Neural cell (in vitro differentiated cells): Measurements from ENCODE around the gene TOPBP1. TPM values are rescaled to one million over a fixed set of nuclear protein-coding genes. Genes with fewer than 3 reads are reported as not detected.

Source experiments
- H2AFZ ChIP-seq: fragments of 200-600, 300-800 bp; sonication (generic), shearing (Covaris generic); 2 replicates; pipeline ENCODE4 v1.6.0; 2014; ENCODE audit warnings: low read depth, mild to moderate bottlenecking, antibody characterized with exemption, low read length, moderate library complexity
- H3F3A ChIP-seq: fragments of 200-600 bp; shearing (Covaris generic); 2 replicates; pipeline ENCODE4 v1.6.1; 2016; ENCODE audit warnings: mild to moderate bottlenecking, moderate library complexity, mixed read lengths, antibody characterized with exemption, low read length; ENCODE audit not compliant: insufficient read depth, poor library complexity, severe bottlenecking
- H3K27ac ChIP-seq: fragments of 200-600, 300-800 bp; sonication (generic), shearing (Covaris generic); 2 replicates; pipeline ENCODE4 v1.5.1; 2014; ENCODE audit warnings: mild to moderate bottlenecking, low read length, moderate library complexity
- H3K27me3 ChIP-seq: fragments of 300-800, 200-600 bp; sonication (generic), shearing (Covaris generic); 2 replicates; pipeline ENCODE4 v1.6.0; 2014; ENCODE audit warnings: mild to moderate bottlenecking, low read depth, low read length, moderate library complexity; ENCODE audit not compliant: insufficient read depth
- H3K36me3 ChIP-seq: fragments of 300-800, 200-600 bp; sonication (generic), shearing (Covaris generic); 2 replicates; pipeline ENCODE4 v1.5.1; 2014; ENCODE audit warnings: mild to moderate bottlenecking, antibody characterized with exemption, low read length, moderate library complexity; ENCODE audit not compliant: insufficient read depth
- H3K4me2 ChIP-seq: fragments of 300-800, 200-600 bp; sonication (generic), shearing (Covaris generic); 2 replicates; pipeline ENCODE4 v1.6.0; 2014; ENCODE audit warnings: mild to moderate bottlenecking, low read length
- H3K4me3 ChIP-seq: fragments of 300-800, 200-600 bp; sonication (generic), shearing (Covaris generic); 2 replicates; pipeline ENCODE4 v1.5.1; 2014; ENCODE audit warnings: mild to moderate bottlenecking, low read length, moderate library complexity
- H3K79me2 ChIP-seq: fragments of 200-600 bp; shearing (Covaris generic); replicated peaks from 2 replicates; pipeline ENCODE4 v1.6.0; 2014; ENCODE audit warnings: mild to moderate bottlenecking, low read length, moderate library complexity; ENCODE audit not compliant: insufficient read depth
- H3K9ac ChIP-seq: fragments of 300-800, 200-600 bp; sonication (generic), shearing (Covaris generic); 2 replicates; pipeline ENCODE4 v1.6.1; 2016; ENCODE audit warnings: mild to moderate bottlenecking, low read length, mixed read lengths
- H3K9me2 ChIP-seq: fragments of 200-600 bp; shearing (Covaris generic); 2 replicates; pipeline ENCODE4 v1.6.1; 2016; ENCODE audit warnings: mild to moderate bottlenecking, low read length, mixed read lengths; ENCODE audit not compliant: insufficient read depth
- H3K9me3 ChIP-seq: fragments of 200-600, 300-800 bp; sonication (generic), shearing (Covaris generic); 2 replicates; pipeline ENCODE4 v1.6.1; 2016; ENCODE audit warnings: mild to moderate bottlenecking, mixed run types, low read length, moderate library complexity, mixed read lengths
- H4K20me1 ChIP-seq: fragments of 200-600 bp; shearing (Covaris generic); 2 replicates; pipeline ENCODE4 v1.6.1; 2016; ENCODE audit warnings: mild to moderate bottlenecking, mixed run types; ENCODE audit not compliant: insufficient read depth
- CTCF ChIP-seq: fragments of 450-650 bp; IDR thresholded peaks from 2 replicates; pipeline ENCODE4 v1.5.1; 2014; ENCODE audit warnings: antibody characterized with exemption, mild to moderate bottlenecking, moderate library complexity; ENCODE audit not compliant: poor library complexity, severe bottlenecking
- EP300 ChIP-seq: fragments of 450-650 bp; conservative IDR thresholded peaks from 2 replicates; pipeline ENCODE4 v1.6.1; 2014; ENCODE audit warnings: antibody characterized with exemption, mild to moderate bottlenecking, moderate library complexity; ENCODE audit not compliant: poor library complexity, severe bottlenecking
- EZH2 ChIP-seq: fragments of 200-600, 300-800 bp; shearing (Covaris generic), sonication (generic); IDR thresholded peaks from 2 replicates; pipeline ENCODE4 v1.6.1; 2014; ENCODE audit warnings: antibody characterized with exemption, low read length, borderline replicate concordance, mild to moderate bottlenecking; ENCODE audit not compliant: insufficient read depth, poor library complexity, severe bottlenecking
- MXI1 ChIP-seq: fragments of 450-650 bp; conservative IDR thresholded peaks from 2 replicates; pipeline ENCODE4 v1.6.1; 2014; ENCODE audit warnings: antibody characterized with exemption, mild to moderate bottlenecking; ENCODE audit not compliant: poor library complexity, severe bottlenecking
- POLR2AphosphoS5 ChIP-seq: IDR thresholded peaks from 2 replicates; pipeline ENCODE4 v1.6.1; 2012
- RAD21 ChIP-seq: fragments of 450-650 bp; conservative IDR thresholded peaks from 2 replicates; pipeline ENCODE4 v1.6.1; 2014; ENCODE audit warnings: antibody characterized with exemption, mild to moderate bottlenecking, moderate library complexity
- REST ChIP-seq: IDR thresholded peaks from 2 replicates; pipeline ENCODE4 v1.6.1; 2012; ENCODE audit warnings: borderline replicate concordance
- SMC3 ChIP-seq: fragments of 450-650 bp; conservative IDR thresholded peaks from 2 replicates; pipeline ENCODE4 v1.6.1; 2014; ENCODE audit warnings: antibody characterized with exemption, mild to moderate bottlenecking, moderate library complexity; ENCODE audit not compliant: poor library complexity
- TAF1 ChIP-seq: IDR thresholded peaks from 2 replicates; pipeline ENCODE4 v1.6.1; 2012; ENCODE audit warnings: low read depth
- polyA plus RNA-seq: library from polyadenylated mRNA; depleted of rRNA; stranded (reverse); fragments of >200 nt; gene quantifications from 2 replicates; pipeline ENCODE4 v1.2.3, GENCODE V29; 2014

The TOPBP1 gene
- polyA plus RNA-seq, 1 donor from 2014 or later, result 46.6 TPM

DNA sequence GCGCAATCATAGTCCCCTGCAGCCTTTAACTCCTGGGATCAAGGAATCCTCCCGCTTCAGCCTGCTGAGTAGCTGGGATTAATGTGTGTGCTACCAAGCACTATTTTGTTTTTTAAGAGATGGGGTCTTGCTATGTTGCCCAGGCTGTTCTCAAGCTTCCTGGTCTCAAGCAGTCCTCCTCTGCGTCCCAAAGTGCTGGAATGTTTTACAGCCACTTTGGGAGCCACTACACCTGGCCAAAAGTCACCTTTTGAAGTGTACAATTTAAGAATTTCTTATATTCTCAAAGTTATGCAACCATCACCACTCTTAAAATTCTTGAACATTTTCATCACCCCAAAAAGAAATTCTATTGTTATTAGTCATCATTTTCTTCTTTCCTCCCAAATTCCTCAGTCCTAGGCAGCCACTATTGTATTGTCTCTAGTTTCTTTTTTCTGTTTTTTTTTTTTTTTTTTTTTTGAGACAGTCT is 70.4 kb downstream of the TOPBP1 start:
- Histone ChIP-seq H3K9ac (no peak overlapping the region), H4K20me1 (no peaks in the 10 kb centered on the region), H3K36me3 (peaks cover 9% of the 10 kb centered on the region), H3K27me3 (no peaks in the 10 kb centered on the region), H3K9me3 (no peaks in the 10 kb centered on the region), H3F3A (no peaks in the 10 kb centered on the region), H3K9me2 (no peaks in the 10 kb centered on the region), H3K27ac (no peak overlapping the region), H3K4me3 (no peak overlapping the region), H3K4me2 (no peak overlapping the region), H2AFZ (no peak overlapping the region), H3K79me2 (no peaks in the 10 kb centered on the region)
- TF ChIP-seq EZH2, result no peak
- TF ChIP-seq CTCF, result no peak

DNA sequence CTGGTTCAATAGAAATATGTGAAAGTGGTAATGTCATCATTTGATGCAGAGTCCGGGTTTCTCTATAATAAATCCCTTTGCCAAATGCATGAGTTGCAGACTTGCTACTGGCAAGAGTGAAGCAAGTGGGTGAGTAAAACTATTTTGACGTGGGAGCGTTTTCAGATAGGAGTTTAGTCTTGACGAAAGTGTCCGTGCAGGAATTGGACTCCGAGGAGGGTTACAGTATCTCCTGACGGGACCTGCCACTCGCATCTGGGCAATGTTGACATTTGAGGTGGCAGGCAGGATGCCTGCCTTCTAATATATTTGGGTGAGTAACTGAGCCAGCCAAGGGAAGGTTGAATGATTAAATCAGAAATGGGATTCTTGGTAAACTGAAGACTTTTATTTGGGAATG is 72.2 kb downstream of the TOPBP1 start:
- no peaks in the 10 kb centered on the region for H3K27me3 ChIP-seq
- H4K20me1 ChIP-seq, result no peaks in the 10 kb centered on the region
- no peaks in the 10 kb centered on the region for H3K9me3 ChIP-seq
- H3K9ac ChIP-seq, result no peak overlapping the region
- H3K4me2 ChIP-seq, result no peak overlapping the region
- no peaks in the 10 kb centered on the region for H3K79me2 ChIP-seq
- TF ChIP-seq TAF1 (no peak), EZH2 (no peak), MXI1 (no peak), REST (no peak), CTCF (no peak), SMC3 (no peak), POLR2AphosphoS5 (no peak), EP300 (no peak), RAD21 (no peak)
- H3K4me3 ChIP-seq, result no peak overlapping the region
- H3K27ac ChIP-seq, result no peak overlapping the region
- no peaks in the 10 kb centered on the region for H3K9me2 ChIP-seq
- H3F3A ChIP-seq, result no peaks in the 10 kb centered on the region
- peaks cover 9% of the 10 kb centered on the region for H3K36me3 ChIP-seq
- no peak overlapping the region for H2AFZ ChIP-seq
